ENCODE data around the gene PDE6A.
A peak's percentile ranks its signal among the peaks of the same experiment; 100 is the strongest.

The PDE6A gene

GRCh38 chr5:149944666-149945065 lies at the start of gene PDE6A:
PDE6A (minus strand) TSS chr5:149944793; CDS start chr5:149944673, 120 bp downstream.
- DNase-seq, result no peak

GRCh38 chr5:149993471-149993870 lies 48.9 kb upstream of the PDE6A start:
- DNase-seq, result no peak

DNA sequence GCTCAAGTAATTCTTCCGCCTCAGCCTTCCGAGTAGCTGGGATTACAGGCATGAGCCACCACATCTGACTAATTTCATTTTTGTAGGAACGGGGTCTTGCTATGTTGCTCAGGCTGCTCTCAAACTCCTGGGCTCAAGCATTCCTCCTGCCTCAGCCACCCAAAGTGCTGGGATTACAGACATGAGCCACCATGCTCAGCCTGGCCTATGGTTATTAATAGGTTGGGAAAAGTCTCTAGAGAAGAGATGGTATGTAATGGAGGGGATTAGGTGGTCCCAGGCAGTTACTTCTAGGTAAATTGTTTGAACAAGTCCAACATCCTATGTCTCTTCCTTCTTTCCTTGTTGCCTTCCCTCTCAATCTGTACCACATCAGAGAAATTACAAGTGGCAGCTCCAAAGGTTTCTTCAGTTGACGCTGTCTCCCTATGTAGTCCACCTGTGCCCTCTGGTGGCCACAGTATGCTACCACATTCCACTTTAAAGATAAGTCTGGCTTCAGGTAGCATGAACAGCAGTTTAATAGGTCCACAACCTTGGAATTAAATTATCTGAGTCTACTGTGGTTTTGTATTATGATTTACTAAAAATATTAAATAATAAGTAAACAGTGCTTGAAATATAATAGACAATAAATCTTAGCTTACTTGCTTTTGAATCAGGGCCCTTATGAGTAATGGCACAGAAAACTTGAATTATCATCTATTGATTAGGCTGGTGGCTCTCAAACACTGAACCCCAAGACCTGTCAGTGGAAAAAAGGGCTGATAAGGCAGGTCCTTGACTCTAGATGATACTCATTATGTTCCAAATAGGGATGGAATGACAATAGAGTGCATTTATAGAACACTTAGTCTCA lies 46.2 kb upstream of the PDE6A start:
- peak; percentile 91 for DNase-seq

DNA sequence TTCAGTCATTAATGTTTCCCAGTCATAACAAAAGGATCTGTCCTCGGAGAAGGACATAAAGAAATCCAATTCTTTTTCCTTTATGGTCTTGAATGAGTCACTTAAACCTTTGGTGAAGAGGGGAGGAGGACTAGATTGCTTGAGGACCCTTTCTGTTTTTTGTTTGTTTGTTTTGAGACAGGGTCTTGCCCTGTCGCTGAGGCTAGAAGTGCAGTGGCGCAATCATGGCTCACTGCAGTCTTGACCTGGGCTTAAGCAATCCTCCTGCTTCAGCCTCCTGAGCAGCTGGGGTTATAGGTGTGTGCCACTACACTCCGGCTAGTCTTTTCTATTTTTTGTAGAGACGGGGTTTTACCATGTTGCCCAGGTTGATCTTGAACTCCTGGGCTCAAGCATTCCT lies 43.5 kb upstream of the PDE6A start:
- no peak for DNase-seq

DNA sequence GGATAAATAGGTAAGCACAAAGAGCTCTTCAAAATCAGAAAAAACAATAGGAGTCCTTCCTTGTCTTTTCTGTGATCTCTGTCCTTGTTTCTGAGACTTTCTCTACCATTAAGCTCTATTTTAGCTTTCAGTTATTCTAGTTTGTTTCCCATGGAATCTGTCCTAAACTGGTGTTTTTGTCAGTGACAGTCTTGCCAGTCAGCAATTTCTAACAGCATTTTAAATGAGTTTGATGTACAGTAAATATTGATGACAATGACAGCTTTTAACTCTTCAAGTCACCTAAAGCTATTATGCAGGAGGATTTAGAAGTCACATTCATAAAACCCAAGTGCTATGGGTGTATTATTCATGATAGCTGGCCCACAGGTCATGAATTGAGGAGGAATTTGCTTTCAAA lies 37.9 kb upstream of the PDE6A start:
- DNase-seq, result no peak

DNA sequence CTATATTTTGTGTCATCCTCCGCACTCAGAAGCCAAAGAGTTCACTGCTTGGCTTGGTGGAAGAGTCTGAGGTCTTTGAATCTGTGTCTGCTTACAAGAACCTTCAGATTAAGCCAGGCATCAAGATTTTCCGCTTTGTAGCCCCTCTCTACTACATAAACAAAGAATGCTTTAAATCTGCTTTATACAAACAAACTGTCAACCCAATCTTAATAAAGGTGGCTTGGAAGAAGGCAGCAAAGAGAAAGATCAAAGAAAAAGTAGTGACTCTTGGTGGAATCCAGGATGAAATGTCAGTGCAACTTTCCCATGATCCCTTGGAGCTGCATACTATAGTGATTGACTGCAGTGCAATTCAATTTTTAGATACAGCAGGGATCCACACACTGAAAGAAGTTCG lies 36.6 kb upstream of the PDE6A start:
- DNase-seq, result no peak

DNA sequence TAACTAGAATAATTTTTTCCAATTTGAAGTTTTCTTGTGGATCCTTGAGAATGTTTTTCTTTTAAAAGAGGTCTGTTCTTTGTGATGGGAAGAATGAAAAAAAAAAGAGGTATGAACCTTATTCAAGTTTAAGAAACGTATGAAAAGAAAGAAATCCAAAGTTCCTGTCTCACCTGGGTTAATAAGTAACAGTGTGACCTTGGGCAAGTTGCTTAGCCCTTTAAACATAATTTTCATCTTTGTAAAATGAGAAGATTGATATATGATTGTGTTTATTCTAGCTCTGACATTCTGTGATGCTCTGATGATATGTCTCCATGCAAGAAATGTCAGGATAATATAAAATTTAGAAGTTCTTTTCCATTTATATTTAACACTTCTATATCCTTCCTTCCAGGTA lies 35.3 kb upstream of the PDE6A start:
- DNase-seq, result no peak

GRCh38 chr5:149975409-149975808 lies 30.8 kb upstream of the PDE6A start:
- DNase-seq, result no peak

DNA sequence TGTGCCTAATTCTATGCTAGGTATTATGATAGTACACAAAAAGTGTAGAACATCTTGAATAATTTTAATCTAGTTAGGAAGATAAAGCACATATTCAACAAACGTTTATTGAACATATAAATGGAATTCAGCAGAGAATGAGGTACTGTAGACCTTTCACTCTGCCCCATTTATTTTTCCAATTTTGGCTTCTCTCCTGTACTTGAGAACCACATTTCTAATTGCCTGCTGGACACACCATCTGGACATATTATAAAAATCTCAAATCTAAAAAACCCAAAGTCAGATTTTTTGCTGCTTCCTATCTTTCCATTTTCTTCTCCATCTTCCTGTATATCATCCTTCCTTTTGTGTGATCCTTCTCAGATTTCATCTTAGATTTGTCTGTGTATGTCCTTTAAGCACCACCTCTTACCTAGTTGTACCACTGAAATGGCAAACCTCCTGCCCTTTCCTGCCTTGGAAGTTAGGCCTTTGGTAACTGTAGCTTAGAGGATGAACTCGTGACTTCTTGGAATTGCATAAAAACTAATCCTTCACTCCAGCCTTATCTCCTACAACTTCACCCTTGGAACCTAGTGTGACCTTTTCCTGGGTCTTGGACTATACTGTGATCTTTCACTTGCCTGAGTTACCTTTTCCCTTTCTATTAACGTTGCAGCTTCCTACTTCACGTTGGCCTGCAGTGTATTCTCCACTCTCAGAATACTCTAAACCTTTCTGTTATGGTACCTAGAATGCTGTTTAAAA lies 24.8 kb upstream of the PDE6A start:
- no peak for DNase-seq

DNA sequence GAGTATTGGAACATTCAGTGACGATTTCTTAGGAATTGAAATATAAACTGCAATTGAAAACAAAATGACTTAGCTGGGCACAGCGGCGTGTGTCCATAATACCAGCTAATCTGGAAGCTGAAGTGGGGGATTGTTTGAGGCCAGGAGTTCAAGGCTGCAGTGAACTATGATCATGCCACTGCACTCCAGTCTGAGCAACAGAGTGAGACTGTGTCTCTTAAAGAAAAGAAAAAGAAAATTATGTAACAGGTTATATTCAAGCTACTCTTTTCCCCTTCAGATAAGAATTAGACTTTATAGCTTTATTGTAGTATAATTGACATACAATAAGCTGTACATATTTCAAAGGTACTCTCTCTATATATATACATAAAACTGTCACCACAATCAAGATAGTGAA lies 22.4 kb upstream of the PDE6A start:
- no peak for DNase-seq

GRCh38 chr5:149963729-149964128 lies 19.1 kb upstream of the PDE6A start:
- no peak for DNase-seq

GRCh38 chr5:149962601-149963300 lies 18.2 kb upstream of the PDE6A start:
- no peak for DNase-seq

- DNase-seq, result peak; percentile 78
These were observed 17.4 kb upstream of the PDE6A start for GRCh38 chr5:149961957-149962409.

- no peak for DNase-seq
These were observed 16.6 kb upstream of the PDE6A start for GRCh38 chr5:149961186-149961685.

DNA sequence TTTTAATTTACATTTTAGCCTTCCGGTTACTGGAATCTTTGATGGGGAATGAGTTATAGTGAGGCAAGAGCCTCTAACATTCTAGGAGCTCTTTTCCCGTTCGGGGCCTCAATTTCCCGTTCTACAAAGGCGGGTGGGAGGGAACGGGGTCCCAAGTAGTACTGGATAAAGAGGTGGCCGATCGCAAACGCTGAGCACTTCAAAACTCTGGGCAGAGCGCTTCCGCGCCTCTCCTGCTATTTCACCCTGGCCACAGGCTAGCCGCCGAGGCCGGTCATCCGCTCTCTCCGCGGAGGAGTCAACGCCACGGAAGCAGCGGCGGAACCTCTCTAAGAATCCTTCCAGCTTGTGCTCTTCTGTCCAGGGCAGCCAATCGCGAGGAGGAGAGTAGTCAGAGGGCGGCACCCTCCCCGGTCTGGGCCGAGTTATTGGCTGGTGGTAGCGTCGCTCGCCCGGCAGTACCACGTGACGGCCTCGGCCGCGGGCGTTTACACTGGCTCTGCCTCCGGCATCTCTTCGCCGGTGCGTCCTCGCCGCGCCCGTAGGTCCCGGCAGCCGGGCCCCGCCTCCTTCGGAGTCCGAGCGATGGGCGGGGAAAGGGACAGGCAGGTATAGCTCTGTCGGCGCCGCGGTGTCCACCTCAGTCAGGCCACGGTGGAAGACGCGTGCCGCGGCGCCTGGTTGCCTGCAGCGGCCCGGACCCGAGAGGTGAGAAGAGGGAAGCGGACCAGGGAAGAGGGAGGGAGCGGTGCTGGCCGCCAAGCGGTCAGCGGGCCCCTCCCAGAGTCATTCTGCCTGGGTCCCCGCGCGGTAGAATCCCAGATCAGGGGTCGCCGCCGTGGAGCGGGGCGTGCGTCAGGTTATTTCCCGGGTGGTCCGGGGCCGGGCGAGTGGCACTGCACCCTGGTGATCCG lies 15.9 kb upstream of the PDE6A start, which contains the start of gene SLC26A2:
Gene SLC26A2 (plus strand): TSS at position 487 of the 914 bp plus-strand sequence. CDS start 16,895 bp downstream, outside the sequence.
- DNase-seq, result peak; percentile 99

- DNase-seq, result peak; percentile 88
These were observed 15.0 kb upstream of the PDE6A start for GRCh38 chr5:149959406-149960236.

GRCh38 chr5:149957855-149958254 lies 13.3 kb upstream of the PDE6A start:
- DNase-seq, result no peak

DNA sequence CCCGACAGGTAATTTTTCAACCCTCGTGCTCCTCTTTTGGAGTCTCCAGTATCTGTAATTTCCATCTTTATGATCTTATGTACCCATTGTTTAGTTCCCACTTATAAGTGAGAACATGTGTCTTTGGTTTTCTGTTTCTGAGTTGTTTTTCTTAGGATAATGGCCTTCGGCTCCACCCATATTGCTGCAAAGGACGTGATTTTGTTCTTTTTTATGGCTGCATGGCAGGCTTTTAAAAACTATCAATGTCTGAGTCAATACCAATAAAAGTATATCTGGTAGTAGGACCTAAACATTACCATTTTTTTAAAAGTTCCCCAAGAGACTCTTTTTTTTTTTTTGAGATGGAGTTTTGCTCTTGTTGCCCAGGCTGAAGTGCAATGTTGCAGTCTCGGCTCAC lies 12.1 kb upstream of the PDE6A start:
- no peak for DNase-seq

DNA sequence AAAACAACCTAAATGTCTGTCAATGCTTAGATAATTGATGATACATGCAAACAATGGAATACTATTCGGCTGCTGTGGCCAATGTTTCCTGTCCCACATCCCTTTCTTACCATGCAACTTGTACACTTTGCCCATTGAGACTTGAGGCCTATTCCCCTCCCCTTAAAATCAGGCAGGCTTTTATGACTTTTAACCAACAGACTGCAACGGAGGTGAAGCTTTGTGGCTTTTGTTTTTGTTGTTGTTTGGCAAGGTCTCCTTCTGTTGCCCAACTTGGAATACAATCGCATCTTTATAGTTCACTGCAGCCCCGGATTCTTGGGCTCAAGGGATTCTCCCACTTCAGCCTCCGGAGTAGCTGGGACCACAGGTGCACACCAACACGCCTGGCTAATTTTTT lies 10.2 kb upstream of the PDE6A start:
- no peak for DNase-seq

DNA sequence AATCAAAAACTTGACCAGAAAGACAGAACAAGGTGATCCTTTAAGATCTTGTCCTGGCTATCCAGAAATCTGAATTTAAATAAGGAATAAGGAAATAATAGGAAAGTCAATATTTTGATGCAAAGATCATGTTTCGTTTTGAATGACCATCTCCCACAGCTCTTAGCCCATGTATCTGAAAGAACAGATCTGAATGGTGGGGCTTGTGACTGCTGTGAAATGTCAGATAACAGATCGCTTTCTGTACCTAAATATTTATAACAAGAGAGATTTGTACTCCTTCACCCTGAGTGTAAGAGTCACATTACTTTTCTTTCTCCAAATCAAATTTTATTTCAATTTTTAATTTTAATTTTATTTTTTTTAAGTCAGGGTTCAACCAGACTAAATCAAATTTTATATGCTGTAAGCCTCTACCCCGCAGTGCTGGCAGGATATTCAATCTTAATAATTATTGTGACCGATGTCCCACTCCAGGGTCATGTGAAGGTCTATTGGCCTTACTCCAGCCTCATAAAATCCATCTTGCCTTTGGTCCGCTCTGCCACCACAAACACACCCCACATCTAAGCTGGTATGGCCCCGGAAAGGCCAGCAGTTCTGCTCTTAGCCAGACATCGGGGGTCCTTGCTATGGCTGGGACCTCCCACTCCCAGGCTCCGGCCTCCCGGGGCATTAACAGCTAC lies 9.0 kb upstream of the PDE6A start:
- DNase-seq, result peak; percentile 52

Measured in hematopoietic multipotent progenitor cell treated with erythropoietin and hydrocortisone succinate and interleukin-3 and kit ligand, for 4 days (in vitro differentiated cells).